Neuronal stem cell (in vitro differentiated cells): ENCODE data around the gene IRX3.
A peak's percentile ranks its signal among the peaks of the same experiment; 100 is the strongest.

Experiments
- DNase-seq: peaks from one replicate; pipeline ENCODE4 v3.0.0-alpha.2; 2013; ENCODE audit warnings: low spot score
- H2AFZ ChIP-seq: one replicate; pipeline ENCODE4 v1.6.1; 2013; ENCODE audit warnings: mild to moderate bottlenecking, low read length, inconsistent platforms
- H2AK5ac ChIP-seq: 2 replicates; pipeline ENCODE4 v1.6.1; 2013; ENCODE audit warnings: low read depth, mild to moderate bottlenecking, inconsistent platforms, low read length, moderate library complexity, mixed read lengths
- H2BK120ac ChIP-seq: 2 replicates; pipeline ENCODE4 v1.6.1; 2013; ENCODE audit warnings: low read depth, mild to moderate bottlenecking, inconsistent platforms, low read length, moderate library complexity, mixed read lengths
- H2BK12ac ChIP-seq: one replicate; pipeline ENCODE4 v1.6.1; 2013; ENCODE audit warnings: low read length, inconsistent platforms
- H2BK15ac ChIP-seq: 2 replicates; pipeline ENCODE4 v1.6.1; 2013; ENCODE audit warnings: mild to moderate bottlenecking, low read length, inconsistent platforms, mixed read lengths
- H2BK5ac ChIP-seq: one replicate; pipeline ENCODE4 v1.6.1; 2013; ENCODE audit warnings: inconsistent platforms, mild to moderate bottlenecking, low read length, moderate library complexity
- H3K14ac ChIP-seq: one replicate; pipeline ENCODE4 v1.6.1; 2013; ENCODE audit warnings: low read length, inconsistent platforms
- H3K18ac ChIP-seq: 2 replicates; pipeline ENCODE4 v1.6.1; 2013; ENCODE audit warnings: low read length, inconsistent platforms
- H3K23ac ChIP-seq: 2 replicates; pipeline ENCODE4 v1.6.1; 2013; ENCODE audit warnings: low read depth, mild to moderate bottlenecking, mixed read lengths, low read length, inconsistent platforms; ENCODE audit not compliant: poor library complexity
- H3K27ac ChIP-seq: replicated peaks from 3 replicates; pipeline ENCODE4 v1.5.1; 2013; ENCODE audit warnings: low read length, inconsistent platforms
- H3K27me3 ChIP-seq, 3 experiments: 2 replicates each; pipeline ENCODE4 v1.6.1; 2013; ENCODE audit warnings: low read length in 3 of 3, mild to moderate bottlenecking in 2 of 3, inconsistent platforms in 1 of 3, low read depth in 1 of 3, mixed read lengths in 1 of 3, moderate library complexity in 1 of 3; ENCODE audit not compliant: control insufficient read depth in 3 of 3, insufficient read depth in 3 of 3
- H3K36me3 ChIP-seq, 2 donors: replicated peaks in 1 of 2; 2 replicates each; pipeline ENCODE4 v1.6.1; 2013; ENCODE audit warnings: low read length in 2 of 2; ENCODE audit not compliant: control insufficient read depth in 2 of 2, insufficient read depth in 2 of 2
- H3K4ac ChIP-seq: 2 replicates; pipeline ENCODE4 v1.6.1; 2013; ENCODE audit warnings: inconsistent platforms, mild to moderate bottlenecking, low read length, moderate library complexity
- H3K4me1 ChIP-seq, 2 donors: 1 replicate in 1 of 2; 2 replicates in 1 of 2; pipeline ENCODE4 v1.6.1; 2013; ENCODE audit warnings: low read length in 2 of 2, low read depth in 1 of 2; ENCODE audit not compliant: control insufficient read depth in 2 of 2, insufficient read depth in 1 of 2
- H3K4me2 ChIP-seq: one replicate; pipeline ENCODE4 v1.6.1; 2013; ENCODE audit warnings: mild to moderate bottlenecking, low read length, inconsistent platforms; ENCODE audit not compliant: insufficient read depth, poor library complexity, severe bottlenecking
- H3K4me3 ChIP-seq, 2 donors: 2 replicates each; pipeline ENCODE4 v1.5.1; 2013; ENCODE audit warnings: low read length in 2 of 2, mild to moderate bottlenecking in 2 of 2, inconsistent platforms in 1 of 2, moderate library complexity in 1 of 2
- H3K79me1 ChIP-seq: one replicate; pipeline ENCODE4 v1.6.1; 2013; ENCODE audit warnings: low read depth, mild to moderate bottlenecking, inconsistent platforms, low read length, moderate library complexity
- H3K9ac ChIP-seq: one replicate; pipeline ENCODE4 v1.6.1; 2013; ENCODE audit warnings: mild to moderate bottlenecking, low read depth, low read length, inconsistent platforms; ENCODE audit not compliant: poor library complexity
- H3K9me3 ChIP-seq, 2 donors: replicated peaks in 1 of 2; 2 replicates each; pipeline versions ENCODE3 to v1.6.1; 2013; ENCODE audit warnings: low read length in 2 of 2, mild to moderate bottlenecking in 2 of 2, inconsistent platforms in 1 of 2, low read depth in 1 of 2, mixed read lengths in 1 of 2, moderate library complexity in 1 of 2; ENCODE audit not compliant: control insufficient read depth in 2 of 2, insufficient read depth in 1 of 2
- H4K8ac ChIP-seq: one replicate; pipeline ENCODE4 v1.6.1; 2013; ENCODE audit warnings: low read depth, mild to moderate bottlenecking, inconsistent platforms, low read length, moderate library complexity
- H4K91ac ChIP-seq: one replicate; pipeline ENCODE4 v1.6.1; 2013; ENCODE audit warnings: low read length, low read depth, mild to moderate bottlenecking, inconsistent platforms; ENCODE audit not compliant: poor library complexity
- WGBS, 2 donors: extraction: QIAGEN DNeasy Blood & Tissue Kit; methylation state at CpG; one replicate each; pipeline ENCODE4 v1.1.7; 2013; ENCODE audit warnings: missing lambda C conversion rate in 2 of 2, mixed read lengths in 1 of 2; ENCODE audit not compliant: insufficient read length in 2 of 2, insufficient replicate concordance in 1 of 2; ENCODE audit errors: extremely low coverage in 2 of 2; 5-methylcytosine and 5-hydroxymethylcytosine counted together

The IRX3 gene

DNA sequence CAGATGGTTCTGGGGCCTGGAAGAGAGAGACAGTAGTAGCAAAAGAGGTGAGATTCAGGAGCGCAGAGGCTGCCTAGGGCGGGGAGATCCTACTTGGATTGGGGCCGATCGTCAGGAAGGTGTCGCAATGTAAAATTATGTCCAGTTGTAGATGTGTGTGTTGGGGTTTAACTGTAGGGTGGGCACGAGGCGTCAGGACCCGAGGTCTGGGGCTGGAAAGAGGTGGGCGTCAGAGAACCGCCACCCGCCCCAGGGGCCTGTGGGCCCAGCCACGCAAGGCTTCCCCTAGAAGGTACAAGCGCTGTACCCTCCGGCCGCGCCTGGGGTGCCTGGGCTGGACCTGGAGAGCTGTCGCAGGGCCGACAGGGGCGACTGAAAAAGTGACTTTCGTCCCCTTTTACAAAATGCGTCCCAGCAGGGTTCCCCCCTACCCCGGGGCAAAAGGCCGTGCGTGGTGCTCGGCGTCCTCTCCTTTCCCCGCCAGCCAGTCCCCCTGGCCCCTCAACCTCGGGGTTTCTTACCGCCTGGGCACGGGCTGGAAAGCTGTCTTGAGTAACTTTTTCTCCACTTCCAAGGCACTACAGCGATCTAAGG is 2.8 kb downstream of the IRX3 start:
- Histone ChIP-seq H4K8ac (no peak overlapping the region), H3K36me3 (peaks cover 0 to 31% of the 10 kb centered on the region in 2 donors), H3K4me3 (peak overlapping the region; percentile 59 to 93), H2AK5ac (peak overlapping the region; percentile 75), H3K4me1 (peaks cover 8 to 16% of the 10 kb centered on the region in 2 donors), H3K4ac (no peak overlapping the region), H2AFZ (no peak overlapping the region), H3K9me3 (peaks cover 2 to 26% of the 10 kb centered on the region in 2 donors), H3K23ac (no peak overlapping the region), H3K4me2 (peak overlapping the region; percentile 100), H2BK120ac (no peak overlapping the region), H2BK5ac (peak overlapping the region; percentile 82), H3K27ac (no peak overlapping the region), H3K27me3 (peaks cover 0 to 78% (median 36%) of the 10 kb centered on the region in 3 experiments), H2BK15ac (peak overlapping the region; percentile 49), H3K14ac (peak overlapping the region; percentile 38), H3K18ac (peak overlapping the region; percentile 87), H4K91ac (no peak overlapping the region), H2BK12ac (no peak overlapping the region), H3K79me1 (no peaks in the 10 kb centered on the region), H3K9ac (no peak overlapping the region)
- WGBS, 2 donors: no CpG with 5 or more reads among the region's 31 CpGs
- no peak for DNase-seq

DNA sequence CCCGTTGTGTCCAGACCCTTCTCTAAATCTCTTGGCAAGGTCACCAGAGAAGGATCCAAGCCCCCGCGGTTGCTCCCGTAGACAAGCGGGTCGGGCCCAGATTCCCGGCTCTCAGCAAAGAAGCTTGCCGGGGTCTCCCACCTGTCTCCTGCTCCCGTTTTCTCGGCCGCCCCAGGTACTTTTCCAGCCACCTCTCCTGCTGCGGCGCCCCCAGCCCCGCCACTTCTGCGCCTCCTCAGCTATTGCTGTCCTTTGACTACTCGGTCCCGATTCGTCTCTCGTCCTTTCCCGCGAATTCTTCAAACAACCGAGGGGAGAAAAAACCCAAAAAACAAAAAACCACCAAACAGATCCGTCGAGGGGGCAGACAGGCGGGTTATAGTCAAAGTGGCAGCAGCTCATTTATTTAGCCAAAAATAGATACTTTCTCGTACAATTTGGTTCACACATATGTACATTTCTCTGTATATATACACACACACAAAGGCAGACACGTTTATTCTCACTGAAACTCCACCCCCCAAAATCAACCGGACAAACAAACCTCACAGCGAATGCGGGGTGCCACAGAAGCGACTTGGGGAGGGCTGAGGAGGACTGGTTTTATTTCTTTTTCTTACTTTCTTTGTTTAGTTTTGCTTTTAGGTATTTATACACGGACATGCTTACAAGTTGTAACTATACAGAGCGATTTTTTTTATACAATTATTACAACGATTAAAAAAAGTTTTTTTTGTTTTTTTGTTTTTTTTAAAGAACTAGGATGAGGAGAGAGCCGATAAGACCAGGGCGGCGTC is 3.5 kb downstream of the IRX3 start:
- no peak overlapping the region for H3K14ac ChIP-seq
- no peak overlapping the region for H4K91ac ChIP-seq
- no peak overlapping the region for H4K8ac ChIP-seq
- peak overlapping the region; percentile 27 for H3K18ac ChIP-seq
- no peak overlapping the region for H3K9ac ChIP-seq
- no peak overlapping the region for H3K27ac ChIP-seq
- peaks cover 2 to 24% of the 10 kb centered on the region in 2 donors for H3K9me3 ChIP-seq
- H3K79me1 ChIP-seq: no peaks in the 10 kb centered on the region
- H2AFZ ChIP-seq: no peak overlapping the region
- no peak overlapping the region for H3K4ac ChIP-seq
- H3K4me1 ChIP-seq: peaks cover 12 to 16% of the 10 kb centered on the region in 2 donors
- H2BK120ac ChIP-seq: no peak overlapping the region
- H3K36me3 ChIP-seq: peaks cover 0 to 31% of the 10 kb centered on the region in 2 donors
- peak overlapping the region; percentile 100 for H3K4me2 ChIP-seq
- peaks cover 0 to 74% (median 32%) of the 10 kb centered on the region in 3 experiments for H3K27me3 ChIP-seq
- WGBS, 2 donors: no CpG with 5 or more reads among the region's 37 CpGs
- no peak overlapping the region for H3K4me3 ChIP-seq
- no peak overlapping the region for H2BK15ac ChIP-seq
- H2BK5ac ChIP-seq: no peak overlapping the region
- H2BK12ac ChIP-seq: no peak overlapping the region
- no peak overlapping the region for H3K23ac ChIP-seq
- no peak overlapping the region for H2AK5ac ChIP-seq
- peak; percentile 21 for DNase-seq

DNA sequence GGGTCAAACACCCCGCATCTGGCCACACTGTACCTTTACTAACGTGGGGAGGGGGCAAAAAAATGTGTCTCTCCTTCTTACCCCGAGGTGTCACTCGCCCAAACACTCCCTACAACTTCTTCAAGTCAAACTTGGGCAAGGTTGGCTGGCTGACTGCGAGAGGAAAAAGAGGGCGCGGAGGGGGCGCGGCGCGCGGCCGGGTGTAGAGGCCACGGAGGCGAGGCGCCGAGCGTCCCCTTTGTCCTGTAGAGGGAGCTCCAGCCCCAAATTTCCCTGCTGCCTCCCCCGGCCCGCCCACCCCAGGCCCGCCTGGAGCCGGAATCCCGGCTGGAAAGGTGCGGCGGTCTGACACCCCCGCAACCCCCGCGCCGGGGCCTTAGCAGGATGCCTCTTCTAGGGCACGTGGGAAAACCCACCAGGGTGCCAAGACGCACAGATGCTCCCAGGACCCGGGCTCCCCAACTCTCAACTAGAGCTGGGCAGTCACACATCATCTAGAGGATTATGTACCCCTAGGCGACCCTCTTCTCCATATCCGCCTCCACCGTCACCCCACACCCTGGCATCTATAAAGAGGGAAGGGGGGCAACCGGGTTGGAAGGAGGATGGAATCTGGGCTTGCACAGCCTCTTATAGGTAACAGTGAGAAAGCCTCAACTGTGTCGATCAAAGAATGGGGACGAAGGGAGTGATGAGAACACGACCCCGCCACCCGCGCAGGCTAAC is 4.2 kb downstream of the IRX3 start:
- Histone ChIP-seq H3K27me3 (peaks cover 0 to 67% (median 31%) of the 10 kb centered on the region in 3 experiments), H3K9me3 (peaks cover 2 to 23% of the 10 kb centered on the region in 2 donors), H3K36me3 (peaks cover 0 to 31% of the 10 kb centered on the region in 2 donors), H4K91ac (no peak overlapping the region), H3K23ac (peak overlapping the region; percentile 86), H3K79me1 (no peaks in the 10 kb centered on the region), H2AFZ (no peak overlapping the region), H4K8ac (no peak overlapping the region), H2BK120ac (no peak overlapping the region), H3K4me3 (peak overlapping the region in 1 of 2 donors; percentile 70), H2AK5ac (peak overlapping the region; percentile 36), H3K4me1 (peaks cover 15 to 16% of the 10 kb centered on the region in 2 donors), H3K4ac (peak overlapping the region; percentile 43), H3K9ac (peak overlapping the region; percentile 63), H3K4me2 (peak overlapping the region; percentile 90), H2BK12ac (peak overlapping the region; percentile 32), H3K18ac (peak overlapping the region; percentile 93), H2BK5ac (peak overlapping the region; percentile 48), H3K27ac (no peak overlapping the region), H2BK15ac (no peak overlapping the region), H3K14ac (no peak overlapping the region)
- DNase-seq: peak; percentile 70
- no CpG with 5 or more reads among the region's 42 CpGs for WGBS, 2 donors
